ENCODE measurements around the gene ABHD17A. TPM values are rescaled to one million over a fixed set of nuclear protein-coding genes. Genes with fewer than 3 reads are reported as not detected.

The ABHD17A gene
- total RNA-seq, 1 experiment from 2014 or later, result 60.7 TPM

DNA sequence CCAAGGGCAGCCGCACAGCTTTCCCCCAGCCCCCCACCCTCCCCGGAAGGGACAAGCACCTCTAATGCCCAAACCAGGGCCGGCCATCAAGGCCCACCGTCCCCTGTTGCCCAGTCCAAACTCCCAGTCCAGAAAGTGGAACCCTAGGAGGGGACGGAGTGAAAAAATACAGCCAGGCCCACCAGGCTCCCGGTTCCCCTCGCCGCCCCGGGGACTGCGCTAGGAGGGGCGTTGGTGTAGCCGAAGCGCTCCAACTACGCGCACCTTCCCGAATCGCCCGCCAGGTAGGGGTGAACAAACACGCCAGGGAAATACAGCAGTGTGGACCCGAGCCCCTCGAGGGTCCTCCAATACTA lies 23.2 kb downstream of the ABHD17A start:
- H3K27me3 Mint-ChIP-seq (ENCODE audit: low read depth), result peaks cover 11% of the 10 kb centered on the region
- H3K27ac Mint-ChIP-seq, result no peak overlapping the region

DNA sequence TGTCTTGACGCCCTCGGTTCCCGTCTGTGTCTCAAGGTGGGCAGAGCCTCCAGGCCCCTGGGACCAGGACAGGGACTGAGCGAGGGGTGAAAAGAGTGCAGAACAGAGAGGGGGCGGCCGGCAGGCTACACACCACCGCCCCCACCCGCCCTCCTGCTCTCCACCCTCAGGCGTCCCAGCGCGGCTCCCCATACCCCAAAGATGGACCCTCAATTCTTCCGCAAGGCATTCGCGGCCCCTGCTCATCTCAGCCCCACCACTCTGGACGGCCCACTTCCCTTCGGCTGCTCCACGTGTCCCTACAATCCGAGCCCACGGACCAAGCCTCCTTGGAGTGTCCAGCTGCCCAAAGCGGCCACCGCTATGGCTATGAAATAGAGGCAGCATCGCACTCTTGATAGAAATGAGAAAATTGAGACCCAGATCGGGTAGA lies 23.7 kb downstream of the ABHD17A start:
- H3K36me3 Mint-ChIP-seq, result no peaks in the 10 kb centered on the region
- ChIA-PET POLR2A (no interaction called here), CTCF (interaction anchor here (1.1 kb wide), 1 partner anchor 13 kb away, joined by 4 read pairs; the partner anchor contains the start of gene REXO1)
- DNase-seq (ENCODE audit: low spot score) (no peak), ATAC-seq (no peak)
- H3K27me3 Mint-ChIP-seq (ENCODE audit: low read depth), result peaks cover 11% of the 10 kb centered on the region
- H3K27ac Mint-ChIP-seq, result no peak overlapping the region
- no peaks in the 10 kb centered on the region for H3K9me3 Mint-ChIP-seq
- peak overlapping the region; percentile 84 for H3K4me3 Mint-ChIP-seq
- H3K4me1 Mint-ChIP-seq, result peaks cover 26% of the 10 kb centered on the region
- TF ChIP-seq ATF1 (CRISPR knock-in tag; IDR thresholded peaks at IDR 0.05), result no peak
- TF ChIP-seq TCF7 (CRISPR knock-in tag; IDR thresholded peaks at IDR 0.05; ENCODE audit: low read depth), result no peak
- TF ChIP-seq ZNF317 (CRISPR knock-in tag; IDR thresholded peaks at IDR 0.05; ENCODE audit: borderline replicate concordance, low read depth), result no peak
- TF ChIP-seq ZBTB21 (CRISPR knock-in tag; IDR thresholded peaks at IDR 0.05; ENCODE audit: borderline replicate concordance), result no peak
- TF ChIP-seq CBFB (CRISPR knock-in tag; IDR thresholded peaks at IDR 0.05; ENCODE audit: low read depth), result no peak
- no peak for TF ChIP-seq ZNF219 (CRISPR knock-in tag; IDR thresholded peaks at IDR 0.05; ENCODE audit: borderline replicate concordance)
- no peak for TF ChIP-seq SOX15 (CRISPR knock-in tag; IDR thresholded peaks at IDR 0.05)
- TF ChIP-seq, protein P1, sequence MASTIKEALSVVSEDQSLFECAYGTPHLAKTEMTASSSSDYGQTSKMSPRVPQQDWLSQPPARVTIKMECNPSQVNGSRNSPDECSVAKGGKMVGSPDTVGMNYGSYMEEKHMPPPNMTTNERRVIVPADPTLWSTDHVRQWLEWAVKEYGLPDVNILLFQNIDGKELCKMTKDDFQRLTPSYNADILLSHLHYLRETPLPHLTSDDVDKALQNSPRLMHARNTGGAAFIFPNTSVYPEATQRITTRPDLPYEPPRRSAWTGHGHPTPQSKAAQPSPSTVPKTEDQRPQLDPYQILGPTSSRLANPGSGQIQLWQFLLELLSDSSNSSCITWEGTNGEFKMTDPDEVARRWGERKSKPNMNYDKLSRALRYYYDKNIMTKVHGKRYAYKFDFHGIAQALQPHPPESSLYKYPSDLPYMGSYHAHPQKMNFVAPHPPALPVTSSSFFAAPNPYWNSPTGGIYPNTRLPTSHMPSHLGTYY (CRISPR knock-in tag; IDR thresholded peaks at IDR 0.05), result no peak
- TF ChIP-seq NFE2L1 (CRISPR knock-in tag; IDR thresholded peaks at IDR 0.05), result no peak
- no peak for TF ChIP-seq KAT7 (CRISPR knock-in tag; IDR thresholded peaks at IDR 0.05; ENCODE audit: borderline replicate concordance)
- no peak for TF ChIP-seq ZNF232 (CRISPR knock-in tag; IDR thresholded peaks at IDR 0.05)
- TF ChIP-seq IRF2 (CRISPR knock-in tag; IDR thresholded peaks at IDR 0.05; ENCODE audit: borderline replicate concordance, low read depth), result no peak
- no peak for TF ChIP-seq NFATC4 (CRISPR knock-in tag; IDR thresholded peaks at IDR 0.05)
- TF ChIP-seq, protein P2, sequence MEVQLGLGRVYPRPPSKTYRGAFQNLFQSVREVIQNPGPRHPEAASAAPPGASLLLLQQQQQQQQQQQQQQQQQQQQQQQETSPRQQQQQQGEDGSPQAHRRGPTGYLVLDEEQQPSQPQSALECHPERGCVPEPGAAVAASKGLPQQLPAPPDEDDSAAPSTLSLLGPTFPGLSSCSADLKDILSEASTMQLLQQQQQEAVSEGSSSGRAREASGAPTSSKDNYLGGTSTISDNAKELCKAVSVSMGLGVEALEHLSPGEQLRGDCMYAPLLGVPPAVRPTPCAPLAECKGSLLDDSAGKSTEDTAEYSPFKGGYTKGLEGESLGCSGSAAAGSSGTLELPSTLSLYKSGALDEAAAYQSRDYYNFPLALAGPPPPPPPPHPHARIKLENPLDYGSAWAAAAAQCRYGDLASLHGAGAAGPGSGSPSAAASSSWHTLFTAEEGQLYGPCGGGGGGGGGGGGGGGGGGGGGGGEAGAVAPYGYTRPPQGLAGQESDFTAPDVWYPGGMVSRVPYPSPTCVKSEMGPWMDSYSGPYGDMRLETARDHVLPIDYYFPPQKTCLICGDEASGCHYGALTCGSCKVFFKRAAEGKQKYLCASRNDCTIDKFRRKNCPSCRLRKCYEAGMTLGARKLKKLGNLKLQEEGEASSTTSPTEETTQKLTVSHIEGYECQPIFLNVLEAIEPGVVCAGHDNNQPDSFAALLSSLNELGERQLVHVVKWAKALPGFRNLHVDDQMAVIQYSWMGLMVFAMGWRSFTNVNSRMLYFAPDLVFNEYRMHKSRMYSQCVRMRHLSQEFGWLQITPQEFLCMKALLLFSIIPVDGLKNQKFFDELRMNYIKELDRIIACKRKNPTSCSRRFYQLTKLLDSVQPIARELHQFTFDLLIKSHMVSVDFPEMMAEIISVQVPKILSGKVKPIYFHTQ (CRISPR knock-in tag; IDR thresholded peaks at IDR 0.05), result no peak
- TF ChIP-seq, protein P3, sequence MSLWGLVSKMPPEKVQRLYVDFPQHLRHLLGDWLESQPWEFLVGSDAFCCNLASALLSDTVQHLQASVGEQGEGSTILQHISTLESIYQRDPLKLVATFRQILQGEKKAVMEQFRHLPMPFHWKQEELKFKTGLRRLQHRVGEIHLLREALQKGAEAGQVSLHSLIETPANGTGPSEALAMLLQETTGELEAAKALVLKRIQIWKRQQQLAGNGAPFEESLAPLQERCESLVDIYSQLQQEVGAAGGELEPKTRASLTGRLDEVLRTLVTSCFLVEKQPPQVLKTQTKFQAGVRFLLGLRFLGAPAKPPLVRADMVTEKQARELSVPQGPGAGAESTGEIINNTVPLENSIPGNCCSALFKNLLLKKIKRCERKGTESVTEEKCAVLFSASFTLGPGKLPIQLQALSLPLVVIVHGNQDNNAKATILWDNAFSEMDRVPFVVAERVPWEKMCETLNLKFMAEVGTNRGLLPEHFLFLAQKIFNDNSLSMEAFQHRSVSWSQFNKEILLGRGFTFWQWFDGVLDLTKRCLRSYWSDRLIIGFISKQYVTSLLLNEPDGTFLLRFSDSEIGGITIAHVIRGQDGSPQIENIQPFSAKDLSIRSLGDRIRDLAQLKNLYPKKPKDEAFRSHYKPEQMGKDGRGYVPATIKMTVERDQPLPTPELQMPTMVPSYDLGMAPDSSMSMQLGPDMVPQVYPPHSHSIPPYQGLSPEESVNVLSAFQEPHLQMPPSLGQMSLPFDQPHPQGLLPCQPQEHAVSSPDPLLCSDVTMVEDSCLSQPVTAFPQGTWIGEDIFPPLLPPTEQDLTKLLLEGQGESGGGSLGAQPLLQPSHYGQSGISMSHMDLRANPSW (CRISPR knock-in tag; conservative IDR thresholded peaks at IDR 0.05; ENCODE audit: low read depth), result no peak

More for the DNA sequence above, 23.2 kb downstream of the ABHD17A start:
- POLR2A ChIA-PET, result no interaction called here
- H3K36me3 Mint-ChIP-seq, result no peaks in the 10 kb centered on the region
- DNase-seq (ENCODE audit: low spot score) (no peak), ATAC-seq (no peak)
- H3K9me3 Mint-ChIP-seq, result no peaks in the 10 kb centered on the region
- CTCF ChIA-PET, result no interaction called here
- TF ChIP-seq, protein P4, sequence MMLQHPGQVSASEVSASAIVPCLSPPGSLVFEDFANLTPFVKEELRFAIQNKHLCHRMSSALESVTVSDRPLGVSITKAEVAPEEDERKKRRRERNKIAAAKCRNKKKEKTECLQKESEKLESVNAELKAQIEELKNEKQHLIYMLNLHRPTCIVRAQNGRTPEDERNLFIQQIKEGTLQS (CRISPR knock-in tag; conservative IDR thresholded peaks at IDR 0.05), result no peak
- no peak for TF ChIP-seq ZNF138 (CRISPR knock-in tag; conservative IDR thresholded peaks at IDR 0.05)
- no peak for TF ChIP-seq GABPB1 (CRISPR knock-in tag; IDR thresholded peaks at IDR 0.05)
- TF ChIP-seq CBFB (CRISPR knock-in tag; IDR thresholded peaks at IDR 0.05; ENCODE audit: low read depth), result no peak
- TF ChIP-seq, protein P5, sequence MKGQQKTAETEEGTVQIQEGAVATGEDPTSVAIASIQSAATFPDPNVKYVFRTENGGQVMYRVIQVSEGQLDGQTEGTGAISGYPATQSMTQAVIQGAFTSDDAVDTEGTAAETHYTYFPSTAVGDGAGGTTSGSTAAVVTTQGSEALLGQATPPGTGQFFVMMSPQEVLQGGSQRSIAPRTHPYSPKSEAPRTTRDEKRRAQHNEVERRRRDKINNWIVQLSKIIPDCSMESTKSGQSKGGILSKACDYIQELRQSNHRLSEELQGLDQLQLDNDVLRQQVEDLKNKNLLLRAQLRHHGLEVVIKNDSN (CRISPR knock-in tag; IDR thresholded peaks at IDR 0.05), result no peak
- no peak for TF ChIP-seq ZNF317 (CRISPR knock-in tag; IDR thresholded peaks at IDR 0.05; ENCODE audit: borderline replicate concordance, low read depth)
- TF ChIP-seq, protein P6, sequence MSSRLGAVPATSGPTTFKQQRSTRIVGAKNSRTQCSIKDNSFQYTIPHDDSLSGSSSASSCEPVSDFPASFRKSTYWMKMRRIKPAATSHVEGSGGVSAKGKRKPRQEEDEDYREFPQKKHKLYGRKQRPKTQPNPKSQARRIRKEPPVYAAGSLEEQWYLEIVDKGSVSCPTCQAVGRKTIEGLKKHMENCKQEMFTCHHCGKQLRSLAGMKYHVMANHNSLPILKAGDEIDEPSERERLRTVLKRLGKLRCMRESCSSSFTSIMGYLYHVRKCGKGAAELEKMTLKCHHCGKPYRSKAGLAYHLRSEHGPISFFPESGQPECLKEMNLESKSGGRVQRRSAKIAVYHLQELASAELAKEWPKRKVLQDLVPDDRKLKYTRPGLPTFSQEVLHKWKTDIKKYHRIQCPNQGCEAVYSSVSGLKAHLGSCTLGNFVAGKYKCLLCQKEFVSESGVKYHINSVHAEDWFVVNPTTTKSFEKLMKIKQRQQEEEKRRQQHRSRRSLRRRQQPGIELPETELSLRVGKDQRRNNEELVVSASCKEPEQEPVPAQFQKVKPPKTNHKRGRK (CRISPR knock-in tag; IDR thresholded peaks at IDR 0.05; ENCODE audit: borderline replicate concordance), result no peak
- TF ChIP-seq SP1 (CRISPR knock-in tag; conservative IDR thresholded peaks at IDR 0.05), result no peak
- no peak for TF ChIP-seq TP53 (CRISPR knock-in tag; IDR thresholded peaks at IDR 0.05)
- TF ChIP-seq ATF1 (CRISPR knock-in tag; IDR thresholded peaks at IDR 0.05), result no peak
- TF ChIP-seq, protein P7, sequence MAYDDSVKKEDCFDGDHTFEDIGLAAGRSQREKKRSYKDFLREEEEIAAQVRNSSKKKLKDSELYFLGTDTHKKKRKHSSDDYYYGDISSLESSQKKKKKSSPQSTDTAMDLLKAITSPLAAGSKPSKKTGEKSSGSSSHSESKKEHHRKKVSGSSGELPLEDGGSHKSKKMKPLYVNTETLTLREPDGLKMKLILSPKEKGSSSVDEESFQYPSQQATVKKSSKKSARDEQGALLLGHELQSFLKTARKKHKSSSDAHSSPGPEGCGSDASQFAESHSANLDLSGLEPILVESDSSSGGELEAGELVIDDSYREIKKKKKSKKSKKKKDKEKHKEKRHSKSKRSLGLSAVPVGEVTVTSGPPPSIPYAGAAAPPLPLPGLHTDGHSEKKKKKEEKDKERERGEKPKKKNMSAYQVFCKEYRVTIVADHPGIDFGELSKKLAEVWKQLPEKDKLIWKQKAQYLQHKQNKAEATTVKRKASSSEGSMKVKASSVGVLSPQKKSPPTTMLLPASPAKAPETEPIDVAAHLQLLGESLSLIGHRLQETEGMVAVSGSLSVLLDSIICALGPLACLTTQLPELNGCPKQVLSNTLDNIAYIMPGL (CRISPR knock-in tag; IDR thresholded peaks at IDR 0.05), result no peak
- TF ChIP-seq KAT7 (CRISPR knock-in tag; IDR thresholded peaks at IDR 0.05; ENCODE audit: borderline replicate concordance), result no peak
- TF ChIP-seq GRHL2 (CRISPR knock-in tag; IDR thresholded peaks at IDR 0.05; ENCODE audit: insufficient replicate concordance, severe bottlenecking), result no peak
- no peak for TF ChIP-seq CREM (CRISPR knock-in tag; IDR thresholded peaks at IDR 0.05)
- TF ChIP-seq TCF7 (CRISPR knock-in tag; IDR thresholded peaks at IDR 0.05; ENCODE audit: low read depth), result no peak
- no peak for TF ChIP-seq ZNF671 (CRISPR knock-in tag; IDR thresholded peaks at IDR 0.05)
- H3K4me3 Mint-ChIP-seq, result peak overlapping the region; percentile 84
- H3K4me1 Mint-ChIP-seq, result peaks cover 26% of the 10 kb centered on the region
